ENCODE measurements around the gene SMAD4. TPM values are rescaled to one million over a fixed set of nuclear protein-coding genes. Genes with fewer than 3 reads are reported as not detected.
A peak's percentile ranks its signal among the peaks of the same experiment; 100 is the strongest.

SMAD4 gene
- total RNA-seq, 1 experiment from 2014 or later, result 105 TPM

DNA sequence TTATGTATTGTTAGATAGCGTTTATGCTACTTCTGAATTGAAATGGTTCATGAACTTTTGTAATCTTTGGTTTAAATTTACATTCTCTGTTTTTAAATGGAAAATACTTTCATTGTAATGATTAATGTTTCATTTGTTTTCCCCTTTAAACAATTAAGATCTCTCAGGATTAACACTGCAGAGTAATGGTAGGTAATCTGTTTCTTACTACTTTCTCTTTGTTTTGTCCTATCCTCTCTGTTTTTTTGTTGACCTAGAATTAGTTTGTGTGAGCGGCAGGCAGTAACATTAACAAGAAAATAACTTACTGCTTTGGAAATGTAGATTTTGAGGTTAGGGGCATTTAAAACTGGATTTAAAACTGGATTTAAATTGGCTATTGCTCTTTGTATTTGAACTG, 19.1 kb downstream of the SMAD4 start (continued):
- TF ChIP-seq, protein P1, sequence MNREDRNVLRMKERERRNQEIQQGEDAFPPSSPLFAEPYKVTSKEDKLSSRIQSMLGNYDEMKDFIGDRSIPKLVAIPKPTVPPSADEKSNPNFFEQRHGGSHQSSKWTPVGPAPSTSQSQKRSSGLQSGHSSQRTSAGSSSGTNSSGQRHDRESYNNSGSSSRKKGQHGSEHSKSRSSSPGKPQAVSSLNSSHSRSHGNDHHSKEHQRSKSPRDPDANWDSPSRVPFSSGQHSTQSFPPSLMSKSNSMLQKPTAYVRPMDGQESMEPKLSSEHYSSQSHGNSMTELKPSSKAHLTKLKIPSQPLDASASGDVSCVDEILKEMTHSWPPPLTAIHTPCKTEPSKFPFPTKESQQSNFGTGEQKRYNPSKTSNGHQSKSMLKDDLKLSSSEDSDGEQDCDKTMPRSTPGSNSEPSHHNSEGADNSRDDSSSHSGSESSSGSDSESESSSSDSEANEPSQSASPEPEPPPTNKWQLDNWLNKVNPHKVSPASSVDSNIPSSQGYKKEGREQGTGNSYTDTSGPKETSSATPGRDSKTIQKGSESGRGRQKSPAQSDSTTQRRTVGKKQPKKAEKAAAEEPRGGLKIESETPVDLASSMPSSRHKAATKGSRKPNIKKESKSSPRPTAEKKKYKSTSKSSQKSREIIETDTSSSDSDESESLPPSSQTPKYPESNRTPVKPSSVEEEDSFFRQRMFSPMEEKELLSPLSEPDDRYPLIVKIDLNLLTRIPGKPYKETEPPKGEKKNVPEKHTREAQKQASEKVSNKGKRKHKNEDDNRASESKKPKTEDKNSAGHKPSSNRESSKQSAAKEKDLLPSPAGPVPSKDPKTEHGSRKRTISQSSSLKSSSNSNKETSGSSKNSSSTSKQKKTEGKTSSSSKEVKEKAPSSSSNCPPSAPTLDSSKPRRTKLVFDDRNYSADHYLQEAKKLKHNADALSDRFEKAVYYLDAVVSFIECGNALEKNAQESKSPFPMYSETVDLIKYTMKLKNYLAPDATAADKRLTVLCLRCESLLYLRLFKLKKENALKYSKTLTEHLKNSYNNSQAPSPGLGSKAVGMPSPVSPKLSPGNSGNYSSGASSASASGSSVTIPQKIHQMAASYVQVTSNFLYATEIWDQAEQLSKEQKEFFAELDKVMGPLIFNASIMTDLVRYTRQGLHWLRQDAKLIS (CRISPR knock-in tag; IDR thresholded peaks at IDR 0.05; ENCODE audit: borderline replicate concordance), result no peak
- TF ChIP-seq, protein P2, sequence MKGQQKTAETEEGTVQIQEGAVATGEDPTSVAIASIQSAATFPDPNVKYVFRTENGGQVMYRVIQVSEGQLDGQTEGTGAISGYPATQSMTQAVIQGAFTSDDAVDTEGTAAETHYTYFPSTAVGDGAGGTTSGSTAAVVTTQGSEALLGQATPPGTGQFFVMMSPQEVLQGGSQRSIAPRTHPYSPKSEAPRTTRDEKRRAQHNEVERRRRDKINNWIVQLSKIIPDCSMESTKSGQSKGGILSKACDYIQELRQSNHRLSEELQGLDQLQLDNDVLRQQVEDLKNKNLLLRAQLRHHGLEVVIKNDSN (CRISPR knock-in tag; IDR thresholded peaks at IDR 0.05), result no peak

DNA sequence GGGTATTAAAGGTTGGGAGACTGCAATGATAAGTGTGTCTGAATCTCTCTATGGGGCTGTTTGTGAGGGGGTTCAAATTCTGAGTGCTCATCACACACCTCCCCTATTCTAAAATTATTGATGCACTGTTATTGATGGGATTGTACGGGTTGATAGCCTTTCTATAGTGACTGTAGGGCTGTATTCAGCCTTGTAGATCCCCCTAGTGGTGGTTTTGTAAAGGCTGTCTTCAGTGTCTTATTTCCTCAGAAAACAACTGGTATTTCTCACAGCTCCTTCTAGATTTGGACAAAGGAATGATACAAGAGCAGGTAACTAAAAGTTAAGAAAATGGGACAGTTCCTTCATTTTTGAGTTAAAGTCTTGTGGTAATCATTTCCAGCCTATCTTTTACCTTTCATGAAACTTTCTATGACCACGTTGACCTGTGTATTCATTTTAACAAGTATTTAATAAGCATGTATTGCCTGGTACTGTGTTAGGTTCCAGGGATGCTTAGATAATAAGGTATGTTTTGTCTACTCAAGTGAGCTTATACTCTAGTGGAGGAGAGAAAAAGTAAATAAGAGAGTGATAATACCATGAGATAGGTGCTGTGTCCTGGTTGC, 21.2 kb downstream of the SMAD4 start:
- CTCF ChIA-PET, result interaction anchor here (0.6 to 1.6 kb wide), 13 partner anchors 10 to 232 kb away, joined by 3 to 11 read pairs (median 4); partner anchors contain the start of genes ELAC1, ME2 and SMAD4
- TF ChIP-seq, protein P3, sequence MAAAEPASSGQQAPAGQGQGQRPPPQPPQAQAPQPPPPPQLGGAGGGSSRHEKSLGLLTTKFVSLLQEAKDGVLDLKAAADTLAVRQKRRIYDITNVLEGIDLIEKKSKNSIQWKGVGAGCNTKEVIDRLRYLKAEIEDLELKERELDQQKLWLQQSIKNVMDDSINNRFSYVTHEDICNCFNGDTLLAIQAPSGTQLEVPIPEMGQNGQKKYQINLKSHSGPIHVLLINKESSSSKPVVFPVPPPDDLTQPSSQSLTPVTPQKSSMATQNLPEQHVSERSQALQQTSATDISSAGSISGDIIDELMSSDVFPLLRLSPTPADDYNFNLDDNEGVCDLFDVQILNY (CRISPR knock-in tag; IDR thresholded peaks at IDR 0.05), result no peak
- TF ChIP-seq, protein P4, sequence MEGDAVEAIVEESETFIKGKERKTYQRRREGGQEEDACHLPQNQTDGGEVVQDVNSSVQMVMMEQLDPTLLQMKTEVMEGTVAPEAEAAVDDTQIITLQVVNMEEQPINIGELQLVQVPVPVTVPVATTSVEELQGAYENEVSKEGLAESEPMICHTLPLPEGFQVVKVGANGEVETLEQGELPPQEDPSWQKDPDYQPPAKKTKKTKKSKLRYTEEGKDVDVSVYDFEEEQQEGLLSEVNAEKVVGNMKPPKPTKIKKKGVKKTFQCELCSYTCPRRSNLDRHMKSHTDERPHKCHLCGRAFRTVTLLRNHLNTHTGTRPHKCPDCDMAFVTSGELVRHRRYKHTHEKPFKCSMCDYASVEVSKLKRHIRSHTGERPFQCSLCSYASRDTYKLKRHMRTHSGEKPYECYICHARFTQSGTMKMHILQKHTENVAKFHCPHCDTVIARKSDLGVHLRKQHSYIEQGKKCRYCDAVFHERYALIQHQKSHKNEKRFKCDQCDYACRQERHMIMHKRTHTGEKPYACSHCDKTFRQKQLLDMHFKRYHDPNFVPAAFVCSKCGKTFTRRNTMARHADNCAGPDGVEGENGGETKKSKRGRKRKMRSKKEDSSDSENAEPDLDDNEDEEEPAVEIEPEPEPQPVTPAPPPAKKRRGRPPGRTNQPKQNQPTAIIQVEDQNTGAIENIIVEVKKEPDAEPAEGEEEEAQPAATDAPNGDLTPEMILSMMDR (IDR thresholded peaks at IDR 0.05), result peak; percentile 67
- no peaks in the 10 kb centered on the region for H3K9me3 Mint-ChIP-seq
- H3K27ac Mint-ChIP-seq, result peak overlapping the region; percentile 73; the same call in 1 of the 2 replicates
- peaks cover 35% of the 10 kb centered on the region for H3K36me3 Mint-ChIP-seq
- no peaks in the 10 kb centered on the region for H3K27me3 Mint-ChIP-seq (ENCODE audit: low read depth)
- peak; percentile 87 for ATAC-seq
- H3K4me3 Mint-ChIP-seq, result no peak overlapping the region
- POLR2A ChIA-PET, result no interaction called here
- no peak for DNase-seq (ENCODE audit: low spot score)
- peaks cover 40% of the 10 kb centered on the region for H3K4me1 Mint-ChIP-seq

DNA sequence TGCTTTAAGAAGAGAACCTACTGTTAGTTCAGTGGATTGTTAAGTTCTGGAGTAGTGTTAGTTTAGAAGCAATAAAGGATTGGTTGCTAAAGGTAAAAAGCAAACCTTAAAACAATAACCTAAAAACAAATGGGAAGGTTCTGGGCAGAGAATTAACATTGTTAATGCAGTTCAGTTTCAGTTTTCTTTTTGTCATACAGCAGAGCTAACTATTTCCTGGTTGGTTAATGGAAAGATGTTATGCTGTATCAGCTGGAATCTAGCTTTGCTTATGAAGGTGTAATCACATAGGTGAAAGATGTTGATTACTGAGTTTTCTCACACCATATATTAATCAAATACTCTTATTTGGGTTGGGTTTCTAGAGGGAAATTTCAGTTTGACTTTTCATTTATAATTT, 23.8 kb downstream of the SMAD4 start:
- ChIA-PET POLR2A (no interaction called here), CTCF (no interaction called here)
- Mint-ChIP-seq H3K9me3 (no peaks in the 10 kb centered on the region), H3K36me3 (peaks cover 39% of the 10 kb centered on the region), H3K4me3 (no peak overlapping the region), H3K27me3 (ENCODE audit: low read depth) (no peaks in the 10 kb centered on the region), H3K27ac (peak overlapping the region; percentile 44; the same call in 1 of the 2 replicates), H3K4me1 (peaks cover 29% of the 10 kb centered on the region)
- TF ChIP-seq ZNF671 (CRISPR knock-in tag; IDR thresholded peaks at IDR 0.05), result no peak
- TF ChIP-seq, protein P5, sequence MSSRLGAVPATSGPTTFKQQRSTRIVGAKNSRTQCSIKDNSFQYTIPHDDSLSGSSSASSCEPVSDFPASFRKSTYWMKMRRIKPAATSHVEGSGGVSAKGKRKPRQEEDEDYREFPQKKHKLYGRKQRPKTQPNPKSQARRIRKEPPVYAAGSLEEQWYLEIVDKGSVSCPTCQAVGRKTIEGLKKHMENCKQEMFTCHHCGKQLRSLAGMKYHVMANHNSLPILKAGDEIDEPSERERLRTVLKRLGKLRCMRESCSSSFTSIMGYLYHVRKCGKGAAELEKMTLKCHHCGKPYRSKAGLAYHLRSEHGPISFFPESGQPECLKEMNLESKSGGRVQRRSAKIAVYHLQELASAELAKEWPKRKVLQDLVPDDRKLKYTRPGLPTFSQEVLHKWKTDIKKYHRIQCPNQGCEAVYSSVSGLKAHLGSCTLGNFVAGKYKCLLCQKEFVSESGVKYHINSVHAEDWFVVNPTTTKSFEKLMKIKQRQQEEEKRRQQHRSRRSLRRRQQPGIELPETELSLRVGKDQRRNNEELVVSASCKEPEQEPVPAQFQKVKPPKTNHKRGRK (CRISPR knock-in tag; IDR thresholded peaks at IDR 0.05; ENCODE audit: borderline replicate concordance), result no peak
- TF ChIP-seq, protein P6, sequence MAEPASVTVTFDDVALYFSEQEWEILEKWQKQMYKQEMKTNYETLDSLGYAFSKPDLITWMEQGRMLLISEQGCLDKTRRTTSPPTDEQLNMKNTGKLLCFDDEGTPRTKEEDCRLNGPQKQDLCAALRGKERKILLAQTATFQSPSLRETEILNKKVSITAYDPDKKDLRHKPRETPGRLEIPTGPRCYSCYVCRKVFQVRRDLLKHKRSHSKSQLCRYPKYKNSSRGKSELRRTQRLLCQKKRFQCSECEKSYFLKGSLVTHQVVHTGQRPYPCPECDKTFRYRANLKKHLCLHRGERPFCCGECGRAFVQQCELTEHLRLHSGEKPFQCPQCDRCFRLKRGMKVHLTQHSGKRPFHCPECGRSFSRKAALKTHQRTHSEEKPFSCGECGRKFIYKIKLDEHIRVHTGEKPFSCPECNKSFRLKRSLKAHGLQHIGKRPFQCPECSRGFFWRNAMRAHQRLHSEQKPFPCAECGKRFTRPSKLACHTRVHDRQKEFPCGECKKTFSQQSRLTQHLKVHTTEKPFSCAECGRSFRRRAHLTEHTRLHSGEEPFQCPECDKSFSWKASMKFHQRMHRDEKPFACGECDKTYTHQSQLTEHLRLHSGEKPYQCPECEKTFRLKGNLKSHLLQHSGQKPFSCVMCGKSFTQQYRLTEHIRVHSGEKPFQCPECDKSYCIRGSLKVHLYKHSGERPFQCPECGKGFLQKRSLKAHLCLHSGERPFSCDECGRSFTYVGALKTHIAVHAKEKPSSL (CRISPR knock-in tag; conservative IDR thresholded peaks at IDR 0.05), result no peak
- ATAC-seq (no peak), DNase-seq (ENCODE audit: low spot score) (no peak)

All from WTC11 (cell line).